ENCODE results near the gene ALKBH5.

- TF ChIP-seq CTCF (IDR thresholded peaks at IDR 0.05; ENCODE audit: poor library complexity) (no peak), EZH2phosphoT487 (IDR thresholded peaks at IDR 0.05; ENCODE audit: low read depth, severe bottlenecking, unreplicated experiment) (no peak), EZH2 (IDR thresholded peaks at IDR 0.05; ENCODE audit: borderline replicate concordance) (no peak)
These were observed 54.7 kb downstream of the ALKBH5 start for GRCh38 chr17:18238299-18238698.
